Measurements from ENCODE around the gene FCRL2. TPM values are rescaled to one million over a fixed set of nuclear protein-coding genes. Genes with fewer than 3 reads are reported as not detected.

The FCRL2 gene
- total RNA-seq, 2 experiments from 2014 or later, result 0.11 to 0.20 TPM

- Mint-ChIP-seq H3K9me3 (peaks cover 7% of the 10 kb centered on the region), H3K27ac (no peak overlapping the region), H3K36me3 (ENCODE audit: low read depth) (no peaks in the 10 kb centered on the region), H3K4me1 (ENCODE audit: low read depth) (peaks cover 10% of the 10 kb centered on the region), H3K27me3 (no peaks in the 10 kb centered on the region), H3K4me3 (no peak overlapping the region)
- H3K27ac ChIP-seq (ENCODE audit: low read depth in 1 of 2, low read length in 2 of 2), result no peak overlapping the region
- TF ChIP-seq CTCF (IDR thresholded peaks at IDR 0.05), result no peak
- H3K27me3 ChIP-seq (ENCODE audit: control insufficient read depth in 1 of 2, insufficient read depth in 2 of 2, low read length in 2 of 2), result peaks cover 0 to 3% of the 10 kb centered on the region in 2 experiments
- ATAC-seq (ENCODE audit: poor library complexity) (no peak), DNase-seq (no peak)
- CTCF ChIA-PET, result no interaction called here
- peaks cover 7 to 12% of the 10 kb centered on the region in 2 experiments for H3K9me3 ChIP-seq (ENCODE audit: control insufficient read depth in 1 of 2, insufficient read depth in 1 of 2, low read length in 2 of 2)
- H3K4me3 ChIP-seq (ENCODE audit: low read length), result no peak overlapping the region
- intact Hi-C loops (cut with DNase I, micrococcal nuclease), result loop anchor here in 1 of 2 experiments (2.0 kb wide), 1 partner anchor 70 kb away; no protein-coding TSS in a partner anchor
- H3K36me3 ChIP-seq (ENCODE audit: insufficient read depth, low read length), result no peaks in the 10 kb centered on the region
- H3K4me1 ChIP-seq (ENCODE audit: insufficient read depth, low read length), result no peaks in the 10 kb centered on the region
- POLR2A ChIA-PET, result no interaction called here
Observed at GRCh38 chr1:157724537-157725220, 52.3 kb downstream of the FCRL2 start.

GRCh38 chr1:157723157-157723556 lies 53.8 kb downstream of the FCRL2 start:
- H3K27ac Mint-ChIP-seq, result no peak overlapping the region
- ChIA-PET CTCF (no interaction called here), POLR2A (no interaction called here)
- Histone ChIP-seq H3K36me3 (ENCODE audit: insufficient read depth, low read length) (no peaks in the 10 kb centered on the region), H3K27me3 (ENCODE audit: control insufficient read depth in 1 of 2, insufficient read depth in 2 of 2, low read length in 2 of 2) (peaks cover 0 to 3% of the 10 kb centered on the region in 2 experiments), H3K4me3 (ENCODE audit: low read length) (no peak overlapping the region), H3K27ac (ENCODE audit: low read depth in 1 of 2, low read length in 2 of 2) (no peak overlapping the region), H3K4me1 (ENCODE audit: insufficient read depth, low read length) (no peaks in the 10 kb centered on the region), H3K9me3 (ENCODE audit: control insufficient read depth in 1 of 2, insufficient read depth in 1 of 2, low read length in 2 of 2) (peaks cover 7 to 12% of the 10 kb centered on the region in 2 experiments)
- intact Hi-C loops (cut with DNase I, micrococcal nuclease), result no loop called here
- H3K36me3 Mint-ChIP-seq (ENCODE audit: low read depth), result no peaks in the 10 kb centered on the region
- no peak overlapping the region for H3K4me3 Mint-ChIP-seq
- H3K27me3 Mint-ChIP-seq, result no peaks in the 10 kb centered on the region
- peaks cover 7% of the 10 kb centered on the region for H3K9me3 Mint-ChIP-seq
- TF ChIP-seq CTCF (IDR thresholded peaks at IDR 0.05), result no peak
- peaks cover 10% of the 10 kb centered on the region for H3K4me1 Mint-ChIP-seq (ENCODE audit: low read depth)
- ATAC-seq (ENCODE audit: poor library complexity) (no peak), DNase-seq (peak in 1 of 14 experiments; percentile 67)

GRCh38 chr1:157721985-157722384 lies 54.9 kb downstream of the FCRL2 start:
- intact Hi-C loops (cut with DNase I, micrococcal nuclease), result no loop called here
- POLR2A ChIA-PET, result no interaction called here
- H3K9me3 ChIP-seq (ENCODE audit: control insufficient read depth in 1 of 2, insufficient read depth in 1 of 2, low read length in 2 of 2), result peaks cover 7 to 12% of the 10 kb centered on the region in 2 experiments
- H3K27me3 ChIP-seq (ENCODE audit: control insufficient read depth in 1 of 2, insufficient read depth in 2 of 2, low read length in 2 of 2), result peaks cover 0 to 3% of the 10 kb centered on the region in 2 experiments
- H3K4me3 ChIP-seq (ENCODE audit: low read length), result no peak overlapping the region
- H3K36me3 ChIP-seq (ENCODE audit: insufficient read depth, low read length), result no peaks in the 10 kb centered on the region
- no peaks in the 10 kb centered on the region for H3K27me3 Mint-ChIP-seq
- no peak overlapping the region for H3K4me3 Mint-ChIP-seq
- no peak overlapping the region for H3K27ac ChIP-seq (ENCODE audit: low read depth in 1 of 2, low read length in 2 of 2)
- no peaks in the 10 kb centered on the region for H3K4me1 ChIP-seq (ENCODE audit: insufficient read depth, low read length)
- CTCF ChIA-PET, result no interaction called here
- TF ChIP-seq CTCF (IDR thresholded peaks at IDR 0.05), result no peak
- no peak for ATAC-seq (ENCODE audit: poor library complexity)
- H3K36me3 Mint-ChIP-seq (ENCODE audit: low read depth), result no peaks in the 10 kb centered on the region
- DNase-seq, result no peak
- no peak overlapping the region for H3K27ac Mint-ChIP-seq
- peaks cover 7% of the 10 kb centered on the region for H3K9me3 Mint-ChIP-seq
- H3K4me1 Mint-ChIP-seq (ENCODE audit: low read depth), result peaks cover 10% of the 10 kb centered on the region
